ENCODE results near the gene TBC1D2B.

- TF ChIP-seq, protein P1, sequence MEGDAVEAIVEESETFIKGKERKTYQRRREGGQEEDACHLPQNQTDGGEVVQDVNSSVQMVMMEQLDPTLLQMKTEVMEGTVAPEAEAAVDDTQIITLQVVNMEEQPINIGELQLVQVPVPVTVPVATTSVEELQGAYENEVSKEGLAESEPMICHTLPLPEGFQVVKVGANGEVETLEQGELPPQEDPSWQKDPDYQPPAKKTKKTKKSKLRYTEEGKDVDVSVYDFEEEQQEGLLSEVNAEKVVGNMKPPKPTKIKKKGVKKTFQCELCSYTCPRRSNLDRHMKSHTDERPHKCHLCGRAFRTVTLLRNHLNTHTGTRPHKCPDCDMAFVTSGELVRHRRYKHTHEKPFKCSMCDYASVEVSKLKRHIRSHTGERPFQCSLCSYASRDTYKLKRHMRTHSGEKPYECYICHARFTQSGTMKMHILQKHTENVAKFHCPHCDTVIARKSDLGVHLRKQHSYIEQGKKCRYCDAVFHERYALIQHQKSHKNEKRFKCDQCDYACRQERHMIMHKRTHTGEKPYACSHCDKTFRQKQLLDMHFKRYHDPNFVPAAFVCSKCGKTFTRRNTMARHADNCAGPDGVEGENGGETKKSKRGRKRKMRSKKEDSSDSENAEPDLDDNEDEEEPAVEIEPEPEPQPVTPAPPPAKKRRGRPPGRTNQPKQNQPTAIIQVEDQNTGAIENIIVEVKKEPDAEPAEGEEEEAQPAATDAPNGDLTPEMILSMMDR (IDR thresholded peaks at IDR 0.05; ENCODE audit: poor library complexity), result no peak
- TF ChIP-seq EZH2phosphoT487 (IDR thresholded peaks at IDR 0.05; ENCODE audit: low read depth, severe bottlenecking, unreplicated experiment) (no peak), EZH2 (IDR thresholded peaks at IDR 0.05; ENCODE audit: borderline replicate concordance) (no peak)
These were observed 7.3 kb downstream of the TBC1D2B start for GRCh38 chr15:78070049-78070700.
